Activated T-cell treated with anti-CD3 and anti-CD28 coated beads, Interleukin-2, amount 50 U/mL, for 1 hour (primary cell): ENCODE data around the gene WDR36.
"Not testable (repeated sequence)": the region's sequence is repeated elsewhere in the genome, so short reads cannot be mapped to it uniquely, and the experiment has no call there.

Experiments used
- DNase-seq: peaks from one replicate; pipeline ENCODE4 v3.0.0-alpha.2; 2020

Gene WDR36

DNA sequence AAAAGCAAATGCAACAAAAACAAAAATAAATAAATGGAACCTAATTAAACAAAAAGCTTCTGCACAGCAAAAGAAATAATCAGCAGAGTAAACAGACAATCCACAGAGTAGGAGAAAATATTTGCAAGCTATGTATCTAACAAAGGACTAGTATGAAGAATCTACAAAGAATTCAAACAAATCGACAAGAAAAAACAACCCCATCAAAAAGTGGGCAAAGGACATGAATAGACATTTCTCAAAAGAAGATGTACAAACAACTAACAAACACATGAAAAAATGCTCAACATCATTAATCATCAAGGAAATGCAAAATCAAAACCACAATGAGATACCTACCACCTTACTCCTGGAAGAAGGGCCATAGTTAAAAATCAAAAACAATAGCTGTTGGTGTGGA, 49.3 kb downstream of the WDR36 start:
- not testable (repeated sequence) for DNase-seq

DNA sequence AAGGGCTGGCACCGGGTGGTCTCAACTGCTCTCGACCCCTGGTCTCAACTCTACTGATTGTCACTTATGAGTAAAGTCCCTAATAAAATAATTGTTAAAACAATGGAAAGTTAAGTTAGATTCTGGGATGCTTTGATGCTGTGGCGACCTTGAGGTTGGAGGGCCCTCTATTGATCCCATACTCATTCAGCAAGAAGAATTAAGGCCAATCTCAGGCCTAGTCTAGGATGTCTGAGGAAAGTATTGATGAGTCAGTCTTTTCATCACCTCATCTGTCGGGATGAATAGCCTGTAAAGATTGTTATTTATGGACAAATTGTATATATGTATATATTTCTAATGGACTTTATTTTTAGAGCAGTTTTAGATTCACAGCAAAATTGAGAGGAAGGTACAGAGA, 50.8 kb downstream of the WDR36 start:
- no peak for DNase-seq

DNA sequence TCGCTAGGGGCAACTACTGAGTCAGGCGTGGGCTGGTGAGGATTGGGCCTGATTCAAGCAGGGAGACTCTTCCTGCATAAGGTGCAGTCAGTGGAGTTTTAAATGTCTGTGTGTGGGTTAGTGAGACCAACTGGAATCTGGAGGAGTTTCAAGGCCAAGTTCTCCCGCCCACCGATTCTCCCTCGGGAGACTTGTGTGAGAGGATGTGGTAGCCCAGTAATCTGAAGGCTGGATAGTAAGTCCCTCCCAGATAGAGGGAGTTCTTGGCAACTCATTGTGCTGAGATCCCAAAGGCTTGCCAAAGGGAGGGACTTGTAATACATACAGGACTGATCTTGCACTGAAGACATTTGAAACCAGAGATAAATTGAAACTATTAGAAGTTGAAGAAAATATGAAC, 51.8 kb downstream of the WDR36 start:
- DNase-seq = no peak

DNA sequence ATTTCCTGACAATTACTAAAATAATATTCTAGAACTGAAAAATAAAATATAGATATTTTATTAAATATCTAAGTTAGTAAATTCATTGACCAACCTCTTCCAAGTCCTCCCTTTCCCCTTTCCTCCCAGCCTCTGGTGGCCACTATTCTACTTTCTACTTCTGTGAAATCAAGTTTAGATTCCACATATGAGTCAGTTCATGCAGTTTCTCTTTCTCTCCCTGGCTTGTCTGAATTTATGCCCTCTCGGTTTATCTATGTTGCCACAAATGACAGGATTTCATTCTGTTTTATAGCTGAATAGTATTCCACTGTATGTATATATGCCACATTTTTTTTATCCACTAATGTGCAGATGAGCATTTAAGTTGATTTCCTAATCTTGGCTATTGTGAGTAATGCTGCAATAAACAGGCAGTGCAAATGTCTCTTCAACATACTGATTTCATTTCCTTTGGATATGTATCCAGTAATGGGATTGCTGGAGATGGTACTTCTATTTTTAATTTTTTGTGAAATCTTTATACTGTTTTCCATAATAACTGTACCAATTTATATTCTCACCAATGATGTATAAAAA, 52.3 kb downstream of the WDR36 start:
- no peak for DNase-seq

DNA sequence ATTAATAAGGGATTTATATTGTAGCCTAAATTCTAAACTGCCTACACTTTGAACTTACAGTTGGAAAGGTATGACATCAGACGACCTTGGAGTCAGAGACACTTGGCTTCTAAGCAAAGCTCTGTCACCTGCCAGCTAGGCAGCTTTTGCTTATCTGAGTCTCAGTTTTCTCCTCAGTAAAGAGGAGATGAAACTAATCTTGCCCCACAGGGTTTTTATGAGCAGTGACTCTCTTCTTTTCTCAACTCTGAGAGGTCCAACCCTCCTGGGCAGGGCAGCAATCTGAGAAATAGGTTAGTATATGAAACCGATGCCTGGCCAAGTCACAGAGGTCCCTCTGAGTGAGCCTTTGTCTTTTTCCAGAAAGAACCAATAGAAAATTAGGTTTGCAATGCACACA, 53.9 kb downstream of the WDR36 start:
- DNase-seq = no peak

DNA sequence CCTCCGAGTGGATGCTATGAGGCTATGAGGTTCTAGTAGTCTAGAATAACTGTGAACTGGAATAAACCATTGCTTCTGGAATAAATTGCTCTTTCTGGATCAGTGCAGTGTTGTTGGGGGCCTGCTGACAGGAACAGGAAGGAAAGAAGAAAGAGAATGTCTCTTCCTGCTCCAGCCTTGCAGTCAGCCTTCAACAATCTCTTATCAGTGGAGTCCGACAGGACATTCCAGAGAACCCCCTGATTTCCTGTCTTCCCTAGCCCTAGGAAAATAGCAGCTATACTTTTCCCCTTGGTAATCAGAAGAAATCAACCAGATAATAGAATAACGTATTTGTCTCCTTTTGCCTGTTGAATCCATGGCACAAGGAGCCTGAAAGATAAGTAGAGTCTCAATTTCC, 55.4 kb downstream of the WDR36 start:
- DNase-seq = no peak

DNA sequence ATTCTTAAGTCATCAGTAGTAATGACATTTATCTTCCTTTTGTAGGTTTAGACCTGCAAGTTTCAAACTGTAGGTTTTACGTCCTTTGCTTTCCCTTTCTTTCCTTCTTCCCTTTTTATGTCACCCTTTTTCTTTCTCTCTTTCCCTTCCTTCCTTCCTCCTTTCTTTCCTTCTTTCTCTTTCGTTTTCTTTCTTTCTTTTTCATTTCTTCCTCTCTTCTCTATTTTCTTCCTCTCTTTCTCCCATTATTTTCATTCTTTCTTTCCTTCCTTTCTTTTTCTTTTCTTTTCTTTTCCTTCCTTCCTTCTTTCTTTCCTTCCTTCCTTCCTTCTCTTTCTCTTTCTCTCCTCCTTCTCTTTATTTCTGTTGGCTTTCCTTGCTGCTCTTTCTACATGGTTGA, 59.9 kb downstream of the WDR36 start:
- DNase-seq = no peak

DNA sequence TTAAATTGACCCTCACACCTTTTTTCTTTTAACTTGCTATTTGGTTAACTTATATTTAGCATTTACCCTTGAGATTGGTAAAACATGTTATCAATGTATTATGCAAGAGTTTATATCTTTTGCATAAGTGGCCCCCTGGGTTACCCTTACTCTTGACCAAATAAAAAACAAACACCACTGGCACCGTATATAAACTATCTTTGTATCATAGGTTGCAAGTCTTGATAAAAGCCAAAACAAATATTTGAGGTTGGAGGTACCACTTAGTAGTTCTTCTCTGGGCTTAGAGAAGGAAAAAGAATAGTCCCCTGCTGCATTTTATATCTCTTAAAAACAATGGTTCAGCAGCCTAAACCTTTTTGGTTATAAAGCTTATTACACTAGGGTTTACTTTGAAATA, 61.3 kb downstream of the WDR36 start:
- DNase-seq = no peak

DNA sequence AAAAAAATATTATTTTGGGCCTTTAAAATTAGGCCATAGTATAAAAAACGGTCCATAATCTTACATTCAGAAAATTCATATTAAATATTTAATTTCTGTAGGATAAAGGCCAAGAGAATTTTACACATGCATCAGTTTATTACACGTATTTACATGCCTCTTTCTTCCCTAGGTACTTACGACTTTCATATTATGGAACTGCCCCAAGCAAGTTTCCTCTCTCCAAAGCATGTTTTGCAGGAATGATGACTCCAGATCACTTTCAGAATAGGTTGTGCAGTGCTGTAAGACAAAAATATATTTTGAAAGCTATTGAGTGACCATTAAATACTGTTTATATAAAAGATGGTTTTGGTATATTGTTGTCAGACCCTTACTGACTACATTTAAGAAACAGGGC, 61.8 kb downstream of the WDR36 start:
- no peak for DNase-seq

DNA sequence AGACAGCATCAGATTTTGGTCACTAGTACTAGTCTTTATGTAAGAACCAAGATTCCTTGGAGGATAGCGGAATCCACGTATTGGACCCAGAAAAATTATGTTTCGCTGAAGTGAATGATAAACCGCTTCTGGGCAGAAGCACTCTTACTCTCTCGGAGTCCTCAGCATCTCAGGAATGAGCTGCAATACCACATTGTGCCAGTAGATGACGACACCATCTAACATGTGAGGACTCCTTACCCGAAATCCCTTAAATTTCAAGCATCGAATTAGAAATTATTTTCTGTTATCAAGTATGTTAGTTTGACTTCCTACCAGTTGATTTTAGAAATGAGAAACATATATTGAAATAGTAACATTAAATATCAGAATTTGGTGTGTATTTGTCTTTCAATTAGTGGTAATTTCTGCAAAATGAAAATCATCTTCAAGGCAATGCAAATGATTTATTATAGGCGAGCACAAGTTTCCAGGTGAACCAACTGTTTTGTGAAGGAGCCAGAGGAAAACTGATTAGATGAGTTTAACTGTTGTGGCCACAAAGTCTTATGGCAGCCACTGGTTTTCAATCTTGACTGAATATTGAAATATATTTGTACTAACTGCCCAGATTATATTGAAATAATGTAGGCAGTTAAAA, 66.1 kb downstream of the WDR36 start:
- peak; percentile 62 for DNase-seq

DNA sequence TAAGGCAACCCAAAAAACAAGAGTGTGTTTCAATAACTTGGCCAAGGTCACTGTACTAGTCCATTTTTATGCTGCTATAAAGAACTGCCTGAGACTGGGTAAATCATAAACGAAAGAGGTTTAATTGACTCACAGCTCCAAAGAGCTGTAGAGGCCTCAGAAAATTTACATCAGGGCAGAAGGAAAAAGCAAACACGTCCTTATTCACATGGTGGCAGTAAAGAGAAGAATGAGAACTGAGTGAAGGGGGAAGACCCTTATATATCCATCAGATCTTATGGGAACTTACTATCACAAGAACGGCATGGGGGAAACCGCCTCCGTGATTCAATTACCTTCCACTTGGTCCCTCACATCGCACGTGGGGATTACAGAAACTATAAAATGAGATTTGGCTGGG, 67.7 kb downstream of the WDR36 start:
- DNase-seq = no peak

DNA sequence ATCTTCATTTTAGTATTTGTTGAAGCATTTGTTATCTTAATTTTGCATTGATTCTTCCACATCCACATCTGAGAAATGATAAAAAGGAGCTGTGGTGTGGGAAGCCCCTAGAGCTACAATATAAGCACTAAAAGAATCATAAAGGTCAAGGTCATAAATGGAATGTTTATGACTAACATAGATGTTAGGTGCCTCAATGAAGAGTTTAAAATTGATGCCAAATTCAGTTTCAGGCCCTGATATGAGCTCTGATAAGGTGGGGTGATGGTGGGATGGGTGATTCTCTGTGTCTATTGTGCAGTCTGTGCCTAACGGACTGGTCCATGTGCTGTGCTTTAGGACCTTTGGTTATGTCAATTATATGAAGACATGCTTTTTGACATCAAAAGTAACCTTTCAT, 70.9 kb downstream of the WDR36 start:
- no peak for DNase-seq

DNA sequence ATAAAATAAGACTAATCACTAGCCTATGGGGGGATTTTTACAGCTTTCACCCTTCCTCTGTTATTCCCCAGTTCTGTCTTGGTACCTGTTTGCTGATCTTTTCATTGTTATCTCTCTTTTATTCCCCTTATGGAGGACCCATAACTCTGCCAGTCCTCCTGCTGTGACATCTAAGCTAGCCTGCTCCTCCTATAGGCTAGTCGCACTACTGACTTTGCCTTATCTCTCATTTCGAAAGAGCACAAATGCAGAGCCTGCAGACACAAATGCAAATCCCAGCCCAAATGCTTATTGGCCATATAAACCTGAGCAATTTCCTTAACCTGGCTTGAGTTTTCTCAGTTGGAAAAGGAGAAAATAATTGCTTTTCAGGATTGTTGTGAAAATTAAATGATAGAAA, 72.9 kb downstream of the WDR36 start:
- DNase-seq = no peak

DNA sequence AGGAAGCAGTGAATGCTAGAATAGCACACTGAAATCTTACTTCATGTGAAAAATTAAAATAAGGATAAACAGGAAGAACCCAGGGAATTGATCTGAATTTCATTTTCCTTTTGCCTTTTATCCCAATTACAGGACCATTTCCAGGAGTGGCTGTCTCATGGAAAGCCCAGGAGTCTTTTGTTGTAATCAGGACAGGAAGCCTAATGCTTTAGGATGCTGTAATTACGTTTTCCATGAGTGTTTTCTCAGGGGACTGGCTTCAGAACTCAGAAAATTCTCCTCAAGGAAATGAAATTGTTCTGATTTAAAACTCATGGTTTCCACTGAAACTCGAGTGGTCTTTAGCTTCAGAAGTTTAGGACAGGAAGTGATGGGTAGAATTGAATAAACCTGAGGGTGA, 75.4 kb downstream of the WDR36 start:
- no peak for DNase-seq

DNA sequence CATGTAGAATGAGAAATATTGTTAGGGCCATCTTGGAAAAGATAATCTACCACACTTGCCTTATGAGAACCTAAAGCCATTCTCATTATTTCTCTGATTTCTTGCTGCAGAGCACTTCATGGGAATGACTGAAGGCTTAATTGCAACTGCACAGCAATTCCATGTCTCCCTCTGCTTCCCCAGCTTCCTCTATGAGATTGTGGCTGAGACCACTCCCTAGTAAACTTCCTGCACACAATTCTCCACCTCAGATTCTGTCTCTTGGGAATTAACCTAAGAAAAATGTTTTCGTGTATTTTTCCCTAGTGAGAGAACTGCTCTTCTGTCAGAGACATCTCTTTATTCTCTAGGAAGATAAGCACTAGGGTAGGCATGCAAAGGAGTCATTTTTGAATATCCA, 76.5 kb downstream of the WDR36 start:
- no peak for DNase-seq

DNA sequence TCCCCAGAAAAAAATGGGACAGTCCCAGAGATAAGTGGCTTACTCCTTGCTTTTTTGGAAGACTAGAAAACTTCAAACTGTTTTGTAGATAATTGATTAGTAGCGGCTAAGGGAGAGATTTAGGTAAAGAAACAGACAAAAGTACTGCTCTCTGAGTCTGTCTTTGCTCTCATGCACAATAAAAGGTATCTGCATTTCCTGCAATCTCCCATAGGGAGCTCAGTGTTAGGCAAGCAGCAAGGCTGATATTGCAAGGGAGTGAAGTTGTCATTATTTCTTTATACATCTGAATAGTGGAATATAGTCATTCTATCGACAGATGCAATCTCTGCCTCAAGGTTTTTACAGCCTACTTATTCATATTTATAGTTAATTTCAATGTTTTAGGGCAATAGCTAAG, 77.1 kb downstream of the WDR36 start:
- DNase-seq = no peak

DNA sequence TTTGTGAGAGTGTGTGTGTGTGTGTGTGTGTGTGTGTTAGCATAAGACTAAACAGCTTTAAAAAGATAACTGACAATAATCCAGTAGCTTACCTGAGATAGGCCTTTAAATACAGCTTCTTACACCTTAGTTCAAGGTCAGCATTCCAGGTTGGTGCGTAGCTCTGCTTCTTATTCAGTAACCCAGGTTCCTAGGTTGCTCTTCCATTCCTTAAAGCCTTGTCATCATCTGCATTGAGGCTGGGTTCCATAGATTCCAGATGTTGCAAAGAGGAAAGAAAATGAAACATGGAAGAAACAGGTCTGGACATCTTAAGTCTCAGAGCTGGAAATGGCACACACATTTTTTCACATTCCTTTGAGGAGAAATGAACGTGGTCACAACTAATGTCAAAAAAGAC, 78.1 kb downstream of the WDR36 start:
- DNase-seq = no peak

DNA sequence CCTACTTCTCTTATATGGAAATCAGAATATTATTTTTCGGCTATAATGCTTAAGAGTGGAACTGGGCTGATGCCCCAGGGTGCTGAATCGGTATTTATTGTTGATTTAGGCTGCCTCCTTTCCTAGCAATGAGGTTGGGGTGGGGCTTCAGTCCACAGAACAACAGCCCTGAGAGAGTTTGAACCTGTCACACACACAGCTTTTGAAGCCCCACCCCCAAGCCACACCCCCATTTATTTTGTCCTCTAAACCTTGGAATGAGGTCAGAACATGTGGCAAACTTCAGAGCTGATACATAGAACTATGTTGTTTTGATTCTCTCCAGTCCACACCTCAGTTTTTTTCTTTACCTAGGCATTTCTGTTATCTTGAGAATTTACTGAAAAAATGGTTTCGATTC, 80.4 kb downstream of the WDR36 start:
- DNase-seq = no peak

DNA sequence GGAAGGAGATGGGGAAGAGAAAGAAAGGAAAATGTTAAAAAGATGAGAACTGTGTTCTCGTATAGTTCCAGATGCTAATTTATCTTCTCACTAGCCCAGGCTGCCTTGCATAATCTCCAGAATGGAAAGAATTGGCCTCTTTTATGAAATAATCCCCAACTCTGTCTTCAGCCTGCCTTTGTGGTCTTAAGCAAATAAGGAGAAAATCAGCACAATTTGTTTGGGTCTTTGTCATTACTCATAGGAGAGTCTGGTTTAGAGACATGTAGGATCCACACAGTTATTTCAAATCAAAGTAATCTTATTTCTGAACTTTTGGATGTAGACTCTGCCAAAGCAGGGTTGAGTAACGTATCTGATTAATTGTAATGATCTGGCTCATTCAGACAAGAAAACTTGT, 81.3 kb downstream of the WDR36 start:
- no peak for DNase-seq
